OCI-LY1 (cell line): ENCODE data around the gene LIMA1.
"Not testable (repeated sequence)": the region's sequence is repeated elsewhere in the genome, so short reads cannot be mapped to it uniquely, and the experiment has no call there.

Experiments
- H2AFZ ChIP-seq: fragments of 200-600 bp; sonication (generic), shearing (Covaris generic); 2 replicates; pipeline ENCODE4 v1.6.0; 2014; ENCODE audit warnings: antibody characterized with exemption, mild to moderate bottlenecking, low read length
- H3F3A ChIP-seq: fragments of 200-600 bp; sonication (generic), shearing (Covaris generic); 2 replicates; pipeline ENCODE4 v1.6.0; 2014; ENCODE audit warnings: mild to moderate bottlenecking, antibody characterized with exemption, low read length, moderate library complexity; ENCODE audit not compliant: insufficient read depth
- H3K27ac ChIP-seq: fragments of 200-600 bp; sonication (generic); 2 replicates; pipeline ENCODE4 v1.5.1; 2014; ENCODE audit warnings: low read length, mixed run types, mild to moderate bottlenecking, low read depth; ENCODE audit not compliant: poor library complexity, severe bottlenecking
- H3K27me3 ChIP-seq: fragments of 200-600 bp; sonication (generic); 2 replicates; pipeline ENCODE4 v1.6.0; 2014; ENCODE audit warnings: antibody characterized with exemption, mild to moderate bottlenecking, low read length, moderate library complexity; ENCODE audit not compliant: insufficient read depth
- H3K36me3 ChIP-seq: fragments of 200-600 bp; sonication (generic); 2 replicates; pipeline ENCODE4 v1.6.1; 2014; ENCODE audit warnings: mild to moderate bottlenecking, antibody characterized with exemption, low read length, moderate library complexity, mixed read lengths; ENCODE audit not compliant: insufficient read depth
- H3K4me1 ChIP-seq: fragments of 200-600 bp; sonication (generic); 2 replicates; pipeline ENCODE4 v1.5.1; 2014; ENCODE audit warnings: mild to moderate bottlenecking, low read length, moderate library complexity; ENCODE audit not compliant: insufficient read depth, severe bottlenecking
- H3K4me2 ChIP-seq: fragments of 200-600 bp; sonication (generic), shearing (Covaris generic); 2 replicates; pipeline ENCODE4 v1.6.1; 2014; ENCODE audit warnings: low read length
- H3K4me3 ChIP-seq: fragments of 200-600 bp; sonication (generic); 2 replicates; pipeline ENCODE4 v1.5.1; 2014; ENCODE audit warnings: low read length, low read depth, mild to moderate bottlenecking, mixed read lengths; ENCODE audit not compliant: poor library complexity, severe bottlenecking
- H3K79me2 ChIP-seq: fragments of 200-600 bp; shearing (Covaris generic); 2 replicates; pipeline ENCODE4 v1.6.1; 2016; ENCODE audit warnings: mixed run types, low read length, mixed read lengths; ENCODE audit not compliant: insufficient read depth
- H3K9ac ChIP-seq: fragments of 200-600 bp; sonication (generic), shearing (Covaris generic); 2 replicates; pipeline ENCODE4 v1.6.1; 2014; ENCODE audit warnings: mild to moderate bottlenecking, low read length, mixed read lengths
- H3K9me2 ChIP-seq: fragments of 200-600 bp; sonication (generic), shearing (Covaris generic); 2 replicates; pipeline ENCODE4 v1.6.1; 2014; ENCODE audit warnings: low read depth, mild to moderate bottlenecking, low read length, mixed read lengths
- H3K9me3 ChIP-seq: fragments of 200-600 bp; shearing (Covaris generic); 2 replicates; pipeline ENCODE4 v1.6.1; 2014; ENCODE audit warnings: low read length, mixed read lengths
- H4K20me1 ChIP-seq: fragments of 200-600 bp; sonication (generic), shearing (Covaris generic); 2 replicates; pipeline ENCODE4 v1.6.0; 2016; ENCODE audit warnings: mild to moderate bottlenecking, low read length; ENCODE audit not compliant: insufficient read depth
- EZH2 ChIP-seq: fragments of 200-600 bp; sonication (generic), shearing (Covaris generic); IDR thresholded peaks from 2 replicates; pipeline ENCODE4 v1.8.0; 2017; ENCODE audit warnings: borderline replicate concordance, mixed run types, mild to moderate bottlenecking, antibody characterized with exemption, low read length, moderate library complexity, mixed read lengths
- TF ChIP-seq, protein P1 (sequence below): fragments of 200-600 bp; sonication (generic), shearing (Covaris generic); IDR thresholded peaks from 2 replicates; pipeline ENCODE4 v1.5.1; 2017; ENCODE audit warnings: mild to moderate bottlenecking, antibody characterized with exemption, low read length, moderate library complexity, mixed read lengths

Gene LIMA1

GRCh38 chr12:50283229-50283923 is at the start of gene LIMA1:
TSS of gene LIMA1 (minus strand) at chr12:50283520. CDS start at chr12:50248751, 34,769 bp downstream.
- TF ChIP-seq, protein P1, sequence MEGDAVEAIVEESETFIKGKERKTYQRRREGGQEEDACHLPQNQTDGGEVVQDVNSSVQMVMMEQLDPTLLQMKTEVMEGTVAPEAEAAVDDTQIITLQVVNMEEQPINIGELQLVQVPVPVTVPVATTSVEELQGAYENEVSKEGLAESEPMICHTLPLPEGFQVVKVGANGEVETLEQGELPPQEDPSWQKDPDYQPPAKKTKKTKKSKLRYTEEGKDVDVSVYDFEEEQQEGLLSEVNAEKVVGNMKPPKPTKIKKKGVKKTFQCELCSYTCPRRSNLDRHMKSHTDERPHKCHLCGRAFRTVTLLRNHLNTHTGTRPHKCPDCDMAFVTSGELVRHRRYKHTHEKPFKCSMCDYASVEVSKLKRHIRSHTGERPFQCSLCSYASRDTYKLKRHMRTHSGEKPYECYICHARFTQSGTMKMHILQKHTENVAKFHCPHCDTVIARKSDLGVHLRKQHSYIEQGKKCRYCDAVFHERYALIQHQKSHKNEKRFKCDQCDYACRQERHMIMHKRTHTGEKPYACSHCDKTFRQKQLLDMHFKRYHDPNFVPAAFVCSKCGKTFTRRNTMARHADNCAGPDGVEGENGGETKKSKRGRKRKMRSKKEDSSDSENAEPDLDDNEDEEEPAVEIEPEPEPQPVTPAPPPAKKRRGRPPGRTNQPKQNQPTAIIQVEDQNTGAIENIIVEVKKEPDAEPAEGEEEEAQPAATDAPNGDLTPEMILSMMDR: no peak
- peak within 1 kb of the TSS; percentile 87 for H3K9ac ChIP-seq
- H3K9me3 ChIP-seq: no peaks in the 10 kb centered on the region
- no peak within 1 kb of the TSS for H3K27ac ChIP-seq
- H2AFZ ChIP-seq: peak within 1 kb of the TSS; percentile 87
- no peaks in the 10 kb centered on the region for H3K9me2 ChIP-seq
- H3K36me3 ChIP-seq: no peaks in the 10 kb centered on the region
- no peaks in the 10 kb centered on the region for H4K20me1 ChIP-seq
- 0 out of 2 replicates have a peak, but pooled peaks cover 2% of the 10 kb centered on the region for H3K27me3 ChIP-seq
- H3K79me2 ChIP-seq: no peaks in the 10 kb centered on the region
- H3F3A ChIP-seq: no peaks in the 10 kb centered on the region
- peak within 1 kb of the TSS; percentile 91 for H3K4me2 ChIP-seq
- peaks cover 15% of the 10 kb centered on the region for H3K4me1 ChIP-seq
- H3K4me3 ChIP-seq: peak within 1 kb of the TSS; percentile 85

- Histone ChIP-seq H2AFZ (no peak overlapping the region), H3K9me2 (no peaks in the 10 kb centered on the region), H3K27ac (no peak overlapping the region), H3K4me1 (no peaks in the 10 kb centered on the region), H3K36me3 (no peaks in the 10 kb centered on the region), H3K9ac (no peak overlapping the region), H3K4me3 (no peak overlapping the region), H4K20me1 (no peaks in the 10 kb centered on the region), H3K9me3 (no peaks in the 10 kb centered on the region), H3K27me3 (0 out of 2 replicates have a peak, but pooled peaks cover 4% of the 10 kb centered on the region), H3K4me2 (no peak overlapping the region), H3K79me2 (no peaks in the 10 kb centered on the region), H3F3A (no peaks in the 10 kb centered on the region)
- TF ChIP-seq, protein P1: no peak
- no peak for TF ChIP-seq EZH2
Measured at GRCh38 chr12:50331745-50332144, 48.4 kb upstream of the LIMA1 start.

DNA sequence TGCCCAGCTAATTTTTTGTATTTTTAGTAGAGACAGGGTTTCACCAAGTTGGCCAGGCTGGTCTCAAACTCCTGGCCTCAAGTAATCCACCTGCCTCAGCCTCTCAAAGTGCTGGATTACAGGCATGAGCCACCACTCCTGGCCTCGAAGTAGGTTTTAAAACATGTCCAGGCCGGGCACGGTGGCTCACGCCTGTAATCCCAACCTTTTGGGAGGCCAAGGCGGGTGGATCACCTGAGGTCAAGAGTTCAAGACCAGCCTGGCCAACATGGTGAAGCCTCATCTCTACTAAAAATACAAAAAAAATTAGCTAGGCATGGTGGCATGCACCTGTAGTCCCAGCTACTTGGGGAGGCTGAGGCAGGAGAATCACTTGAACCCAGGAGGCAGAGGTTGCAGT is 45.3 kb upstream of the LIMA1 start:
- not testable (repeated sequence) for H3F3A ChIP-seq, H3K9me2 ChIP-seq, H3K79me2 ChIP-seq, H2AFZ ChIP-seq, H3K4me3 ChIP-seq, H3K9me3 ChIP-seq, H3K36me3 ChIP-seq, H3K9ac ChIP-seq, H3K27ac ChIP-seq, H3K4me2 ChIP-seq, H3K4me1 ChIP-seq, H3K27me3 ChIP-seq, H4K20me1 ChIP-seq
